Retina (tissue), 1 donor: Measurements from ENCODE around the gene NPR3.

Experiments
- DNase-seq: peaks from one replicate; pipeline ENCODE4 v3.0.0-alpha.2; 2016

NPR3 gene, protein sequence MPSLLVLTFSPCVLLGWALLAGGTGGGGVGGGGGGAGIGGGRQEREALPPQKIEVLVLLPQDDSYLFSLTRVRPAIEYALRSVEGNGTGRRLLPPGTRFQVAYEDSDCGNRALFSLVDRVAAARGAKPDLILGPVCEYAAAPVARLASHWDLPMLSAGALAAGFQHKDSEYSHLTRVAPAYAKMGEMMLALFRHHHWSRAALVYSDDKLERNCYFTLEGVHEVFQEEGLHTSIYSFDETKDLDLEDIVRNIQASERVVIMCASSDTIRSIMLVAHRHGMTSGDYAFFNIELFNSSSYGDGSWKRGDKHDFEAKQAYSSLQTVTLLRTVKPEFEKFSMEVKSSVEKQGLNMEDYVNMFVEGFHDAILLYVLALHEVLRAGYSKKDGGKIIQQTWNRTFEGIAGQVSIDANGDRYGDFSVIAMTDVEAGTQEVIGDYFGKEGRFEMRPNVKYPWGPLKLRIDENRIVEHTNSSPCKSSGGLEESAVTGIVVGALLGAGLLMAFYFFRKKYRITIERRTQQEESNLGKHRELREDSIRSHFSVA

GRCh38 chr5:32710550-32711361 is at the start of gene NPR3:
Gene NPR3, plus strand, starts transcription at chr5:32711321. Its CDS starts 456 bp downstream, at chr5:32711777.
- DNase-seq, result peak; percentile 67

- no peak for DNase-seq
These were observed 46.6 kb upstream of the NPR3 start for GRCh38 chr5:32664523-32664922.

GRCh38 chr5:32668552-32668951 is 42.6 kb upstream of the NPR3 start:
- DNase-seq, result no peak

DNA sequence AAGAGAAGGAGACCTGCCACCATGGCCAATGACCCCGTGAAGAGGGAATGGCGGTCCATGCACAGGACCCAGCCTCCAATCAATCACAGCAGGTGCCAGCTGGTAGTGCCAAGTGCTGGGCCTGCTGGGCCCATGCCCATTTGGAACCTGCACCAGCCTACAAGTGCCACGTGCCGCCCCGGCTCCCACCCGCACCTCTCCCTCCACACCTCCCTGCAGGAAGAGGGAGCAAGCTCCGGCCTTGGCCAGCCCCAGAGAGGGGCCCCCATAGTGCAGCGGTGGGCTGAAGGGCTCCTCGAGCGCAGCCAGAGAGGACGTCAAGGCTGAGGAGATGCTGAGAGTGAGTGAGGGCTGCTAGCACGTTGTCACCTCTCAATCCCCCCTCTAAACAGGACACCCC is 37.8 kb upstream of the NPR3 start:
- DNase-seq, result no peak

DNA sequence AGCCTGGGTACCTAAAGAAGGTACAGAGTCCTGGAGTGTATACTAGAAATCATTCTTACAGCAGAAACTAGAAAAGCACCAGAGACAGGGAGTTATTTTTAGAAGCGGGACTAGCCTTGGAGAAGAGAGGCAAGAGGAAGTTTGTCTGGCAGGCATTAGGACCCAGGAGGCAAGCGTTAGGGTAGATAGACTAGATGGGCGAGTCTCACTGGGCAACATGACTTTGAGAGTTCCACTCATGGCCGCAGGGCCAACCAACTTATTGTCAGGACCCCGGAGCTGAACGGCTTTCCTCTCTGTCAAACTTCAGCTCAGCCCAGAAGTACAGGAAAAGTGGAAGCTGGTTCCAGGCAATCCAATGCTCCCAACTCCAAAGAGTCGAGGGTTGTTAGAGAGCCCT is 34.1 kb upstream of the NPR3 start:
- no peak for DNase-seq

GRCh38 chr5:32678472-32678871 is 32.6 kb upstream of the NPR3 start:
- DNase-seq, result no peak

GRCh38 chr5:32679218-32679617 is 31.9 kb upstream of the NPR3 start:
- DNase-seq, result no peak

- DNase-seq, result no peak
These were observed 30.9 kb upstream of the NPR3 start for GRCh38 chr5:32680183-32680582.

- DNase-seq, result no peak
These were observed 28.0 kb upstream of the NPR3 start for GRCh38 chr5:32683125-32683524.

- DNase-seq, result no peak
These were observed 26.9 kb upstream of the NPR3 start for GRCh38 chr5:32684260-32684659.

DNA sequence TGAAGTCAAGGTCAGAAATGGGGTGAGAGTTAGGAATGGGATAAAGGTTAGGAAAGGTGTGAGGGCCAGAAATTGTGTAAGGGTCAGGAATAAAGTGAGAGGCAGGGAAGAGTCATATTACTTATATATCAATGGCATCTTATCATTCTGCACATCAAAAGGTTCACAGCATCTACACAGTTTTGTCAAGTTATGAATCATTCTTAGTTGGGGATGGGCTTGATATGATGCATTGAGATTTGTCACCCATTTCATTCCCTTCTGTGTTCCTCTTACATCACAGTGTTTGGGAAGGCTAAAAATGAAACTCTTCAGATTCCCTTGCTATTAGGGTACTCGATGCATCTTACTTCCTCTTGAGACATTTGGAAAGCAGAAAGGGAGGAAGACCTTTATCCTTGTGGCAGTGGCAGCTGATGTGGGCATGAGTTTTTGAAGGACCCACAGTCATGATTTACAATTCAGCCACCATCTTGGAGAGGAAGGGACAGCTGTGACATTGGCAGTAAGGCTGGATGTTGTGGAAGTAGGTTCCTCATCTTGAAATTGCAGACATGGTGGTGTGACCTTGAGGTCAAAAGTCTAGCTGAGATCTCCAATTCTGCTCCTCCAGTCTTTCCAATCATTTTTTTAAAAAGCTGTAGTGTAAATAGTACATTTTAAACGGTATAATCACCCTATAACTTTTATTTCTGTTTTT is 24.2 kb upstream of the NPR3 start:
- no peak for DNase-seq

DNA sequence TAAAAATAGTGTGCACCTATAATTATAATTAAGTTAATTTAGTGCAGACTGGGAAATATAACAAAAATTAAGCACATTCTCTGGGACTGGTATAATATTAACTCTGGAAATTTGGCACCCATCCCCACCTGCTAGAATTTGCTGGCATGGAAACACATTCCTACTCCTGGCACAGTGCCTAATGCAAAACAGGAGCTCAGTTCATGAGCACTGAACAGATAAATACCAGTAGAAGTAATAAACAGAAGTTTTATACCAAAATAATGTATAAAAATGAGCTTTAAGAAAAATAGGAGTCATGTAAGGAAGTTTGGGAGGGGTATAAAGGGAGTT is 23.7 kb upstream of the NPR3 start:
- DNase-seq, result no peak

DNA sequence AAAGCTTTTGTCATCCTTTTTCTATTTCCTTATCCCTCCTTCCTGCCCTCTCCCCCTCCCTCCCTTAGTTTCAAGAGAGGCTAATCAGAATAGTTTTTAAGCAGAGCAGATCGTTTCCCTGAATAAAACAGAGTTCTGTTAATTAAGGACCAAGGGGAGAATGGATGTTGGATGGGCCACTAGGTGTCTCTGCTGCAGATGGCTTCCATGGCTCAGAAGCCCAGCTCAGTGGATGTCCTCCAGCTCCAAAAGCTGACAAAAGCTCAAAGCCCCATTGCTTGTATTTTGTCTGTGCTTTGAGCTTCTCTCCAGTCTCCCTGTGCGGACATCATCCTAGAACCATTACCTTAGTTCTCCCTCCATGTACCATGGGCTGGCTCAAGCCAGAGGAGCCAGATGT is 21.0 kb upstream of the NPR3 start:
- no peak for DNase-seq

GRCh38 chr5:32690666-32691065 is 20.5 kb upstream of the NPR3 start:
- no peak for DNase-seq

DNA sequence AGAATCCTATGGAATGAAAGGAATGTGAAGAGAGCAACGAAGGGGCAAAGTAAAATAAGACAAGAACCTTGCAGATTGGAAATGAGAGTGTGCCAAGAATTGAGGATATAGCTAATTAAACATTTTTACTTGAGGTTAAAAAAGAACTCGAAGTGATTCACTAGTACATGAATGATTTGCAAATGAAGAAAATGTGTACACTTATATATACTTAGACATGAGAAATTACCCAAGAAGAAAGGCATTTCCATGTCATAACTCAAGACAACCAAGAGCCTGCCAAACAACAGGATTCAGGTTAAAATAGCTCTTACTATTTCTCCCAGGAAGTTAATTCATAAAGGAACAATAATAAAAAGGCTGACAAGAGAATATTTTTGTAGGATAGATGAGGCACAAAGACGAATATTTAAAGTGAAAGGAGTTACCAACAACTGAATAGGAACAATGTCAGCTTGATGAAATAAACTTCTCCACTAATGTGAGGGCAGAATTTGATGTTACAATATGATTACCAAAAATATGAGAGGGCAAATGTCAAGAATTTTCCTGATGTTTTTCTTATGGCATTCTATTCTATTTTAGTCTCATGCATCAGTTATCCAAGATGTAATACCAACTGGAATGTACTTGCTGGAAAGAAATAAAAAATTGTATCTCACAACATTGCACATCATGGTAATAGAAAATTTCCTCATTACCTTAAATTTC is 18.9 kb upstream of the NPR3 start:
- DNase-seq, result no peak

DNA sequence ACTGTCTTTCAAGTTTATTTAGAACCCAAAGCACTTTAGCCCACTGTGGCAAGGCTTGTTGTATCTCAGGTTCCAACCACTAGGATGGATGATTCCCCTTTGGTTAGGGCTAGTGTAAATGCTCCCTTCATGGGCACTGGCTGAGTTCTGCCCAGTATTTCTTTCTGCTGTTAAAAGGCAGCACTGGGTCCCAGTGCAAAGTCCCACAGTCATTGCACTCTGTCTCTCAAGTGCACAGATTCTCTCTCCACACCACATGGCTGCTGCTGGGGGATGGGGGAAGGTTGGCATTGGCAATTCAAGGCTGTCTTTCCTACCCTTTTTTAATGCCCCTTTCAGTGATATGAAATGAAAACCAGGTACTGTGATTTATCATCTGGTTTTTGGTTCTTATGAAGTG is 7.2 kb upstream of the NPR3 start:
- DNase-seq, result no peak

- peak; percentile 15 for DNase-seq
These were observed 3.6 kb upstream of the NPR3 start for GRCh38 chr5:32707418-32707997.

DNA sequence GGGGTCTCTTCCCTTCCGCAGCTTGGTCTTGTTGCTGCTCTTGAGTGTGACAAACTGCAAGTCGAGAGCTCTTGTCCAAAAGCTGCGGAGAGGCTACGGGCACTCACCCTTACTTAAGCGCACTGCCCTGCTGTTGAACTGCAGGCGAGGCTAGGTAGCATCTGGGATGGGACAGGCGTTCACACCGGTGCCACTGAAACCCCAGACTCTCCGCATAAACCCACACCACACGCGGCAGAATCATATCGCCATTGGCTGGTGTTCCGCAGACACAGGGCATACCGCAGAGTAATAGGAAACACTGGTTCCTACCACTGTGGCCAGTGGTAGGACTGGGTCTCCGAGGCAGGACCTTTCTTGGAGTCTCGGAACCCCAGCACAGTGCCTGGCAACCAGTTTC is 2.2 kb upstream of the NPR3 start:
- DNase-seq, result peak; percentile 53

DNA sequence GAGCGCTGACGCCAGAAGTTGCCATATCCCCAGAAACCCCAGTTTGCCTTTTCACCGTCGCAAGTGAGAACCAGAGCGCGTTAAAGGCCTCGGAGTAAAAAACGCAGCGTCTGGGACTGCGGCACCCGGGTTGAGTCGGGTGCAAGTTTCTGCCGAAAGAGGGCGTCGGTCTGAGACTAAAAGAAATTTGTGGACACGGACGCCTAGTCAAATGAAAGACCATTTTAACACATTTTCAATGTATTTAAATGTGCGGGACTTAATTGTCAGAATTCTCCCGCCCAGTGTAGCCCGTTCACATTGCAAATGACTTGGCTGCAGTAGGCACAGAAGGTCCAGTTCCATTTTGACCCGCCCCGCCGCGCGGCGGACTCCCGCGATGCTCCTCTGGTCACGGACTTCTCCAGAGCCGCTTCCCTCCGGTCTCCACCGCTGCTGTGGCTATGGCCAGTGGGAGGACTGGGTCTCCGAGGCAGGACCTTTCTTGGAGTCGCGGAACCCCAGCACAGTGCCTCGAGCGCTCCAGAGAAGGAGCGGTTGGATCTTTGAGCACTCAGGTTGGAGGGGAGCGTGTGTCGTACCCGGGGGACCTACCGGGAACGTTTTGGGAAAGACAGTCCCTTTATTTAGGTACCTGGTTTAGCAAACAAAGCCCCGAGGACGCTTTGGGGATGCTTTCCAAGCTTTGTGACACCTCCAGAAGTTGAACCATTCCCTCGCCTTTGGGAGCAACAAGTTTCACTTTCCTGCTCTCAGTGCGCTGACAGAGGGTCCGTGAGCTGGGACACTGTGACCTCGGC is 1.2 kb upstream of the NPR3 start:
- DNase-seq, result peak; percentile 90

GRCh38 chr5:32711362-32711680 is 200 bp downstream of the NPR3 start:
- peak; percentile 31 for DNase-seq

- DNase-seq, result peak; percentile 78
These were observed 760 bp downstream of the NPR3 start for GRCh38 chr5:32711681-32712480.
